K562 (cell line): ENCODE data around the gene UBE2G2. TPM values are rescaled to one million over a fixed set of nuclear protein-coding genes. Genes with fewer than 3 reads are reported as not detected.

Experiments used
- BACH1 ChIP-seq: fragments of 200-800 bp; sonication (Bioruptor generic); IDR thresholded peaks from 2 replicates; pipeline ENCODE4 v1.6.1; 2016; ENCODE audit warnings: missing genetic modification characterization, missing compliant biosample characterization
- DPF2 ChIP-seq: fragments of 450-650 bp; IDR thresholded peaks from 2 replicates; pipeline ENCODE4 v1.6.1; 2016
- ERF ChIP-seq: fragments of 450-650 bp; formaldehyde crosslinking; IDR thresholded peaks from 2 replicates; pipeline ENCODE4 v1.4.0; 2020; ENCODE audit warnings: mild to moderate bottlenecking, mixed read lengths
- EZH2 ChIP-seq: IDR thresholded peaks from 2 replicates; pipeline ENCODE4 v1.6.1; 2012; ENCODE audit warnings: low read depth, mild to moderate bottlenecking, inconsistent platforms, low read length, borderline replicate concordance
- HDAC2 ChIP-seq: fragments of 450-650 bp; IDR thresholded peaks from 2 replicates; pipeline ENCODE4 v1.6.1; 2016; ENCODE audit warnings: mild to moderate bottlenecking
- HNRNPH1 ChIP-seq: fragments of 200-400 bp; formaldehyde crosslinking; optimal IDR thresholded peaks from 2 replicates; pipeline ENCODE3; 2017; ENCODE audit warnings: low read depth, mild to moderate bottlenecking, low read length, moderate library complexity
- KLF6 ChIP-seq: fragments of 250-450 bp; sonication (Bioruptor Pico); IDR thresholded peaks from 2 replicates; pipeline ENCODE4 v1.4.0; 2020; ENCODE audit warnings: mild to moderate bottlenecking, moderate library complexity, borderline replicate concordance
- MCM2 ChIP-seq: fragments of 450-650 bp; IDR thresholded peaks from 2 replicates; pipeline ENCODE4 v1.6.1; 2017; ENCODE audit warnings: low read depth, mild to moderate bottlenecking
- MIER1 ChIP-seq: fragments of 450-650 bp; IDR thresholded peaks from 2 replicates; pipeline ENCODE4 v1.6.1; 2016; ENCODE audit warnings: antibody characterized with exemption, mild to moderate bottlenecking, low read depth
- PHF8 ChIP-seq: fragments of 200-600 bp; sonication (generic); IDR thresholded peaks from 2 replicates; pipeline ENCODE4 v1.6.1; 2012; ENCODE audit warnings: mixed run types, mild to moderate bottlenecking, inconsistent platforms, low read length, moderate library complexity, borderline replicate concordance
- SAFB ChIP-seq: fragments of 200-400 bp; formaldehyde crosslinking; IDR thresholded peaks from 2 replicates; pipeline ENCODE4 v1.6.1; 2017; ENCODE audit warnings: low read depth, low read length, borderline replicate concordance
- STAT5A ChIP-seq: IDR thresholded peaks from 2 replicates; pipeline ENCODE4 v1.6.1; 2012; ENCODE audit warnings: low read length, inconsistent platforms, borderline replicate concordance
- TCFL5 ChIP-seq: fragments of 250-450 bp; sonication (Bioruptor Pico); conservative IDR thresholded peaks from 2 replicates; pipeline ENCODE4 v1.6.1; 2021; ENCODE audit warnings: mild to moderate bottlenecking, moderate library complexity, matching md5 sums
- TOE1 ChIP-seq, 2 experiments: fragments of 450-650 bp in 1 of 2; sonication (generic) in 1 of 2; formaldehyde crosslinking in 1 of 2; IDR thresholded peaks; 2 replicates each; pipeline versions ENCODE4 v1.7.1 to v1.8.0; 2016 to 2022; ENCODE audit warnings: borderline replicate concordance in 2 of 2, mild to moderate bottlenecking in 2 of 2, antibody characterized with exemption in 1 of 2, inconsistent platforms in 1 of 2, low read depth in 1 of 2, missing genetic modification reagents in 1 of 2, moderate library complexity in 1 of 2
- ZNF282 ChIP-seq: sonication (generic); formaldehyde crosslinking; IDR thresholded peaks from 2 replicates; pipeline ENCODE4 v1.8.1; 2023; ENCODE audit warnings: missing genetic modification reagents
- ZNF3 ChIP-seq: fragments of 250-450 bp; sonication (Bioruptor Pico); IDR thresholded peaks from 2 replicates; pipeline ENCODE4 v1.5.0; 2021; ENCODE audit warnings: mild to moderate bottlenecking, moderate library complexity
- ZNF707 ChIP-seq: fragments of 250-450 bp; sonication (Bioruptor Pico); conservative IDR thresholded peaks from 2 replicates; pipeline ENCODE4 v1.8.0; 2022; ENCODE audit warnings: inconsistent platforms, mild to moderate bottlenecking, moderate library complexity
- polyA plus RNA-seq, 8 experiments: library from polyadenylated mRNA; depleted of rRNA in 4 of 8; stranded (reverse) in 5 of 8; unstranded in 3 of 8; fragments of >200 nt; fragmentation: Nextera tagmentation in 2 of 8; fragmentation: Illumina TruSeq in 1 of 8; extraction: Ambion mirVana in 2 of 8; extraction: Trizol in 1 of 8; gene quantifications; 2 replicates each; pipeline versions ENCODE4 v1.2.1 to v1.2.3, GENCODE V29; 2011 to 2014; ENCODE audit warnings: inconsistent platforms in 1 of 8, missing spikeins in 1 of 8
- total RNA-seq, 7 experiments: library from RNA; depleted of rRNA in 6 of 7; stranded (reverse); fragments of >200 nt in 6 of 7; fragmentation: Illumina TruSeq in 2 of 7; extraction: Trizol in 2 of 7; gene quantifications; 2 replicates each; pipeline versions ENCODE4 v1.2.1 to v1.2.3, GENCODE V29; 2011 to 2021; ENCODE audit warnings: low replicate concordance in 1 of 7
- TF ChIP-seq, protein P1 (sequence below): fragments of 450-650 bp; formaldehyde crosslinking; IDR thresholded peaks from 2 replicates; pipeline ENCODE4 v1.4.0; 2022; ENCODE audit warnings: missing genetic modification characterization
- TF ChIP-seq, protein P2 (sequence below): sonication (generic); formaldehyde crosslinking; IDR thresholded peaks from 2 replicates; pipeline ENCODE4 v1.8.0; 2023; ENCODE audit warnings: mild to moderate bottlenecking, missing genetic modification reagents
- TF ChIP-seq, protein P3 (sequence below): fragments of 450-650 bp; IDR thresholded peaks from 2 replicates; pipeline ENCODE4 v1.6.1; 2017; ENCODE audit warnings: antibody characterized with exemption, mild to moderate bottlenecking
- TF ChIP-seq, protein P4 (sequence below): fragments of 250-450 bp; sonication (Bioruptor Pico); IDR thresholded peaks from 2 replicates; pipeline ENCODE4 v1.9.0; 2021; ENCODE audit warnings: mild to moderate bottlenecking, inconsistent platforms

UBE2G2 gene
- total and polyA plus RNA-seq, 9 of the 15 experiments (the other 6 are each of a cell fraction or from before 2014, with no cell fraction given) = 47.5 to 225 (median 140) TPM

GRCh38 chr21:44778094-44778493 lies 23.5 kb downstream of the UBE2G2 start (continued):
- TF ChIP-seq TOE1 (IDR thresholded peaks at IDR 0.05; ENCODE audit: borderline replicate concordance) (no peak), TOE1 (CRISPR knock-in tag; IDR thresholded peaks at IDR 0.05; ENCODE audit: borderline replicate concordance, low read depth) (no peak), ERF (CRISPR knock-in tag) (no peak), STAT5A (no peak), PHF8 (no peak), ZNF282 (CRISPR knock-in tag) (no peak), DPF2 (no peak), KLF6 (CRISPR knock-in tag) (no peak), SAFB (no peak), EZH2 (no peak), ZNF707 (CRISPR knock-in tag) (no peak), MCM2 (no peak), HDAC2 (no peak), ZNF3 (CRISPR knock-in tag) (no peak), HNRNPH1 (no peak), MIER1 (no peak), TCFL5 (CRISPR knock-in tag) (no peak), BACH1 (0 out of 2 replicates have a peak, but pooled peaks have one; percentile 27)
- TF ChIP-seq, protein P1, sequence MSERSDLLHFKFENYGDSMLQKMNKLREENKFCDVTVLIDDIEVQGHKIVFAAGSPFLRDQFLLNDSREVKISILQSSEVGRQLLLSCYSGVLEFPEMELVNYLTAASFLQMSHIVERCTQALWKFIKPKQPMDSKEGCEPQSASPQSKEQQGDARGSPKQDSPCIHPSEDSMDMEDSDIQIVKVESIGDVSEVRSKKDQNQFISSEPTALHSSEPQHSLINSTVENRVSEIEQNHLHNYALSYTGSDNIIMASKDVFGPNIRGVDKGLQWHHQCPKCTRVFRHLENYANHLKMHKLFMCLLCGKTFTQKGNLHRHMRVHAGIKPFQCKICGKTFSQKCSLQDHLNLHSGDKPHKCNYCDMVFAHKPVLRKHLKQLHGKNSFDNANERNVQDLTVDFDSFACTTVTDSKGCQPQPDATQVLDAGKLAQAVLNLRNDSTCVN (CRISPR knock-in tag) = no peak
- TF ChIP-seq, protein P2, sequence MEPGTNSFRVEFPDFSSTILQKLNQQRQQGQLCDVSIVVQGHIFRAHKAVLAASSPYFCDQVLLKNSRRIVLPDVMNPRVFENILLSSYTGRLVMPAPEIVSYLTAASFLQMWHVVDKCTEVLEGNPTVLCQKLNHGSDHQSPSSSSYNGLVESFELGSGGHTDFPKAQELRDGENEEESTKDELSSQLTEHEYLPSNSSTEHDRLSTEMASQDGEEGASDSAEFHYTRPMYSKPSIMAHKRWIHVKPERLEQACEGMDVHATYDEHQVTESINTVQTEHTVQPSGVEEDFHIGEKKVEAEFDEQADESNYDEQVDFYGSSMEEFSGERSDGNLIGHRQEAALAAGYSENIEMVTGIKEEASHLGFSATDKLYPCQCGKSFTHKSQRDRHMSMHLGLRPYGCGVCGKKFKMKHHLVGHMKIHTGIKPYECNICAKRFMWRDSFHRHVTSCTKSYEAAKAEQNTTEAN (CRISPR knock-in tag) = no peak
- TF ChIP-seq, protein P3, sequence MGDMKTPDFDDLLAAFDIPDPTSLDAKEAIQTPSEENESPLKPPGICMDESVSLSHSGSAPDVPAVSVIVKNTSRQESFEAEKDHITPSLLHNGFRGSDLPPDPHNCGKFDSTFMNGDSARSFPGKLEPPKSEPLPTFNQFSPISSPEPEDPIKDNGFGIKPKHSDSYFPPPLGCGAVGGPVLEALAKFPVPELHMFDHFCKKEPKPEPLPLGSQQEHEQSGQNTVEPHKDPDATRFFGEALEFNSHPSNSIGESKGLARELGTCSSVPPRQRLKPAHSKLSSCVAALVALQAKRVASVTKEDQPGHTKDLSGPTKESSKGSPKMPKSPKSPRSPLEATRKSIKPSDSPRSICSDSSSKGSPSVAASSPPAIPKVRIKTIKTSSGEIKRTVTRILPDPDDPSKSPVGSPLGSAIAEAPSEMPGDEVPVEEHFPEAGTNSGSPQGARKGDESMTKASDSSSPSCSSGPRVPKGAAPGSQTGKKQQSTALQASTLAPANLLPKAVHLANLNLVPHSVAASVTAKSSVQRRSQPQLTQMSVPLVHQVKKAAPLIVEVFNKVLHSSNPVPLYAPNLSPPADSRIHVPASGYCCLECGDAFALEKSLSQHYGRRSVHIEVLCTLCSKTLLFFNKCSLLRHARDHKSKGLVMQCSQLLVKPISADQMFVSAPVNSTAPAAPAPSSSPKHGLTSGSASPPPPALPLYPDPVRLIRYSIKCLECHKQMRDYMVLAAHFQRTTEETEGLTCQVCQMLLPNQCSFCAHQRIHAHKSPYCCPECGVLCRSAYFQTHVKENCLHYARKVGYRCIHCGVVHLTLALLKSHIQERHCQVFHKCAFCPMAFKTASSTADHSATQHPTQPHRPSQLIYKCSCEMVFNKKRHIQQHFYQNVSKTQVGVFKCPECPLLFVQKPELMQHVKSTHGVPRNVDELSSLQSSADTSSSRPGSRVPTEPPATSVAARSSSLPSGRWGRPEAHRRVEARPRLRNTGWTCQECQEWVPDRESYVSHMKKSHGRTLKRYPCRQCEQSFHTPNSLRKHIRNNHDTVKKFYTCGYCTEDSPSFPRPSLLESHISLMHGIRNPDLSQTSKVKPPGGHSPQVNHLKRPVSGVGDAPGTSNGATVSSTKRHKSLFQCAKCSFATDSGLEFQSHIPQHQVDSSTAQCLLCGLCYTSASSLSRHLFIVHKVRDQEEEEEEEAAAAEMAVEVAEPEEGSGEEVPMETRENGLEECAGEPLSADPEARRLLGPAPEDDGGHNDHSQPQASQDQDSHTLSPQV = 0 out of 2 replicates have a peak, but pooled peaks have one; percentile 56
- TF ChIP-seq, protein P4, sequence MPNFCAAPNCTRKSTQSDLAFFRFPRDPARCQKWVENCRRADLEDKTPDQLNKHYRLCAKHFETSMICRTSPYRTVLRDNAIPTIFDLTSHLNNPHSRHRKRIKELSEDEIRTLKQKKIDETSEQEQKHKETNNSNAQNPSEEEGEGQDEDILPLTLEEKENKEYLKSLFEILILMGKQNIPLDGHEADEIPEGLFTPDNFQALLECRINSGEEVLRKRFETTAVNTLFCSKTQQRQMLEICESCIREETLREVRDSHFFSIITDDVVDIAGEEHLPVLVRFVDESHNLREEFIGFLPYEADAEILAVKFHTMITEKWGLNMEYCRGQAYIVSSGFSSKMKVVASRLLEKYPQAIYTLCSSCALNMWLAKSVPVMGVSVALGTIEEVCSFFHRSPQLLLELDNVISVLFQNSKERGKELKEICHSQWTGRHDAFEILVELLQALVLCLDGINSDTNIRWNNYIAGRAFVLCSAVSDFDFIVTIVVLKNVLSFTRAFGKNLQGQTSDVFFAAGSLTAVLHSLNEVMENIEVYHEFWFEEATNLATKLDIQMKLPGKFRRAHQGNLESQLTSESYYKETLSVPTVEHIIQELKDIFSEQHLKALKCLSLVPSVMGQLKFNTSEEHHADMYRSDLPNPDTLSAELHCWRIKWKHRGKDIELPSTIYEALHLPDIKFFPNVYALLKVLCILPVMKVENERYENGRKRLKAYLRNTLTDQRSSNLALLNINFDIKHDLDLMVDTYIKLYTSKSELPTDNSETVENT (CRISPR knock-in tag) = no peak
